Measurements from ENCODE around the gene TYRP1. TPM values are rescaled to one million over a fixed set of nuclear protein-coding genes. Genes with fewer than 3 reads are reported as not detected.
A peak's percentile ranks its signal among the peaks of the same experiment; 100 is the strongest.

Gene TYRP1
- total RNA-seq, 1 experiment from 2014 or later, result 13.4 TPM

DNA sequence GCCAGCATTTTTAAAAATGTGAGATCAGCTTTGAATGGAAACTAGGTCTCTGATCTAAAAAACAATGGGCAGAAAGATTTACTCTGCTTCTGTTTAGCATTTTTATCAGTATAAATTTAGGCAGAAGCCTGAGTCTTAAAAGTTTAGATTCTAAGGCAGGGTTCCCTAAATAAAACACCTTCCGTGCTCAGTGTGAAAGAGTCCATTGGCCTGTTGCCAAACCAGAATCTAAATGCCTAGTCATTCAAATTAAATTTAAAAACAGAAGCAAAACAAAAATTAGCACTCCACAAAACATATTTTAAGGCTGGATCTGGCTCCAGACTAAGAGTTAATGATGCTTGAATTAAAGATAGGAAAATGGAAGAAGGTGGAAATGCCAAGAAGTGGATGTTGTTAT lies 4.5 kb downstream of the TYRP1 start:
- peak; percentile 52 for DNase-seq (ENCODE audit: low read depth)

GRCh38 chr9:12698266-12698665 lies 5.1 kb downstream of the TYRP1 start:
- DNase-seq (ENCODE audit: low read depth), result peak; percentile 70

GRCh38 chr9:12698986-12699385 lies 5.8 kb downstream of the TYRP1 start:
- no peak for DNase-seq (ENCODE audit: low read depth)

DNA sequence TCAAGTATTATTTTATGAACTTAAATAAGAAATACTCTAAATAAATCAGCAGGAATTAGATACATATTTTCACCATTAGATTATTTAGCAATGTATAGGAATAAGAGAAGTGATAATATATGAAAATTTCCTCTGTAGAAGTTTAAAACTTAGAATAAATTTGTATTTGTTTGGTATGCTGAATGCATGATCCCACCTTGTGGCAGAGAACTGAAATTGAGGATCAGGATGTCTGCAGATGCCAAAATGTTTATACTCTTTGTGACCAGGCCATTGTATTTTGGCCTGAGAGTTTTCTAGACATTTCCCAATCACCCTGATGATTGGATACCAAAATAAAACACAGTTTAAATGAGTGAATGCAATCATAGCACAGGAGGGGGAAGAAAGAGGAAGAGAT lies 6.3 kb downstream of the TYRP1 start:
- peak; percentile 44 for DNase-seq (ENCODE audit: low read depth)

GRCh38 chr9:12701126-12701525 lies 7.9 kb downstream of the TYRP1 start:
- DNase-seq (ENCODE audit: low read depth), result no peak

DNA sequence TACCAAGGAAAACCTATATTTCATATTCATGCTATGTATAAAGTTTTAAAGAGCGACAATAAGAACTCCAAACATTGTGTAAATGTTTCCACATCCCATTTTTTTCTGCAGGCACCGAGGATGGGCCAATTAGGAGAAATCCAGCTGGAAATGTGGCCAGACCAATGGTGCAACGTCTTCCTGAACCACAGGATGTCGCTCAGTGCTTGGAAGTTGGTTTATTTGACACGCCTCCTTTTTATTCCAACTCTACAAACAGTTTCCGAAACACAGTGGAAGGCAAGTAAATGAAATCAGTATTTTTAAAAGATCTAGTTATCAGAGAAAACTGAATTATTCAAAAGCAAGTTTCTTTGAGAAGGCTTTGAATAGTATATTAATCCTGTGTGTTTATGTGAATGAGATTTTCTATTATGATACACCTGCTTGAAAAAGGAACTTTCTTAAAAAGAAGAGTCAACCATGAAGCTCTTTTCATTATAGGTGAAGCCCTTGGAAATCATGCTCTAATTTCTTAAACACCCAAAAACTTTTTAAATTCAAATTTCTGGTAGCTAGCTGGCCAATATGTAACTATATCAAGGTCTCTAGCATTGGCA lies 9.1 kb downstream of the TYRP1 start:
- DNase-seq (ENCODE audit: low read depth), result peak; percentile 71

DNA sequence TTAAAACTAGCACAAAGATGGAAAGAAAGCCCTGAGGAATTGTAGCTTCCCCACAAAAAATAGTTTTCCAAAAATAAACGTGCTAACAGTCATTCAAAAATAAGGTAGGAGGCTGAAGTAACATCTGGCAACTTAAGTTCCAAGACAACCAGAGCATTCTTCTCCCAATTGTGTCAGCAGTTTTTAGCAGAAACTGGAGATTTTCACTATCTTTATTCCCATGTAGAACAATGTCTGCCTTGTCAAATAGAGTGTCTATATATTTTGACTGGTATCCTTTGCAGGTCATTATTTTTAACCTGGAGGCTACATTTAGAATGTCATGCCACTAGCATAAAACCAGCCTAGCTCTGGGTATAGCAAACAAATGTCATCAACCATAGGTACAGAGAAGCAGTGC lies 10.8 kb downstream of the TYRP1 start:
- DNase-seq (ENCODE audit: low read depth), result no peak

DNA sequence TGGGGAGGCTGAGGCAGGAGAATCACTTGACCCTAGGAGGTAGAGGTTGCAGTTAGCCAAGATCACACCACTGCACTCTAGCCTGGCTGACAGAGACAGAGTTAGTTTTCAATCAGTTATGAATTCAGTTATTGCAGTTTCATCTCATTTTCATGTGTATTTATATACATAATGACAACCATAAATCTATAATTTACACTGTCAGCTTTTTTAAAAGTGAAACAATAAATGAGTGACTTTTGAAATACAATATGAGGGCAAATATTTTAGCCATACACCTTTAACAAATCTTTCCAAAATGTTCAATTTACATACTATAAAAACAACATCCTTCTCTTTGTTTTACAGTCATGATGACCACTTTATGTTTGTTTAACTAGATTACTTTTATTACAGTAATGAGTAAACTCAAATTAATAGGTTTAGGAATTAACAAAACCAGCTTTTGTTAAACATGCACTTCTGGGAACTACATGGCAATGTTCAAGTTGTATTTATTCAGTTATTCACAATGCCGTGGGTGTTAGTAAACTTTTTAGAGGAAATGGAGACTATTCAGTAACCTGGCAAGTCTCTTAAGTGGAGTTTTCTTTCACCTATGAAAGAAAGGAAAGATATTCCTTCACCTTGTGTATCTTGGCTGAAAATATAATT lies 12.7 kb downstream of the TYRP1 start:
- no peak for DNase-seq (ENCODE audit: low read depth)

GRCh38 chr9:12708562-12709298 lies 15.5 kb downstream of the TYRP1 start:
- peak; percentile 88 for DNase-seq (ENCODE audit: low read depth)

GRCh38 chr9:12712532-12712931 lies 19.3 kb downstream of the TYRP1 start:
- no peak for DNase-seq (ENCODE audit: low read depth)

- DNase-seq (ENCODE audit: low read depth), result no peak
These were observed 22.1 kb downstream of the TYRP1 start for GRCh38 chr9:12715268-12715667.

DNA sequence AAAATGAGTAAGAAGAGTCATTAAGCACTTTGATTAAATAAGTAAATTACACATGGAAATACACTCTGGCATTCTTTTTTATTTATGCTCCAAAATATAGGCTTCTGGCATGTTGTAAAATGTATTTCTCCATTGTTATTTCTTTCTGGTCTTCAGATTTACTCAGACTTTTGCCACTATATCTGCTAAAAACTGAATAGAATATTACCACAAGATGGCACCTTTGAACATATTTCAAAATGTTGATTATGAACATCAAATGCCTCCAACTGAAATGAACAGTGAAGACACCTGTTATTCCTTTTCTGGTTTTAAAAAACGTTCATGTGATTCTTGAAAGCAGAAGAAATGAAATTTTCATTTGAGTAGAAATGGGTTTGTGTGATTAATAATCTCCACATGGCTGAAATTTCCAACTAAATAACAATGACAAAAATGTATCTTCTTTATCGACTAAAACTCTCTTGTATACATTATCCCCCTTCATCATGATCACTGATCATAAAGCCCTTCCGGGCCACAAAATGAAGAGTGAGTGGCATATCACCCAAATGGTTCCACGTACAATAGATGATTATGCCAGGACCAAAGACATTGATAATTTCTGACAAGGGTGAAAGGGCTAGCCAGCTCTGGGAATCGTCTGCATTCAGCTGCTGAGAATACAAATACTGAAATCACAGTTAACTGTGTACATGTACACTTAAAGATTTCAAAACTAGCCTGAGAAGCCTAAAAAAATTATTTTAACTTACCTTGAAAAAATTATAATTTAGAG lies 23.8 kb downstream of the TYRP1 start:
- DNase-seq (ENCODE audit: low read depth), result no peak

- DNase-seq (ENCODE audit: low read depth), result no peak
These were observed 24.7 kb downstream of the TYRP1 start for GRCh38 chr9:12717907-12718306.

DNA sequence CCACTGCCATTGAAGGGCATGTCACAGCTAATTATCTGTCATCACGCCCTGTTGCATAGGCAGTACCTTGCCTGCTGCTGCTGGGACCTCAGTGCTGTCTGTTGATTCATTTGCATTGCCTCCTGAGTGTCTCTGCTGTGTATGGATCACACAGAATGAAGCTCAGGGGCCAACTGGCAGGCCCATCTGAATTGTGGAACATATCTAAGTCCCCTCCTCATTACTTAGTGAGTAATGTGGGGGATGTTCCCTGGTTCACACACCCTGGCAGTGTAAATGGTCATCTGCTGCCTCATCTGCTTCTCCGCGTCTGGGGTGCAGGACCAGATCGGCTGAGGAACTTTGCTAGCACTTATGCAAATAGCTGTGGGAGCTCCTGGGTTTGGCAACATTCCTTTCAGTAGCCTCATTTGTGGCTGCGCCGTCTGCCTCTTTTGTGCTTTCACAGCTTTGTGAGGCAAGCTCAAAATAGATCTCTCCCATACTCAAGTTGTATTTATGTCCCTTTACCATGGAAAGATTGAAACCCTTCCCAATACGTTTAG lies 25.4 kb downstream of the TYRP1 start:
- peak; percentile 76 for DNase-seq (ENCODE audit: low read depth)

GRCh38 chr9:12719431-12719830 lies 26.2 kb downstream of the TYRP1 start:
- peak; percentile 54 for DNase-seq (ENCODE audit: low read depth)

GRCh38 chr9:12720551-12720950 lies 27.4 kb downstream of the TYRP1 start:
- no peak for DNase-seq (ENCODE audit: low read depth)

GRCh38 chr9:12722131-12722530 lies 28.9 kb downstream of the TYRP1 start:
- DNase-seq (ENCODE audit: low read depth), result no peak

DNA sequence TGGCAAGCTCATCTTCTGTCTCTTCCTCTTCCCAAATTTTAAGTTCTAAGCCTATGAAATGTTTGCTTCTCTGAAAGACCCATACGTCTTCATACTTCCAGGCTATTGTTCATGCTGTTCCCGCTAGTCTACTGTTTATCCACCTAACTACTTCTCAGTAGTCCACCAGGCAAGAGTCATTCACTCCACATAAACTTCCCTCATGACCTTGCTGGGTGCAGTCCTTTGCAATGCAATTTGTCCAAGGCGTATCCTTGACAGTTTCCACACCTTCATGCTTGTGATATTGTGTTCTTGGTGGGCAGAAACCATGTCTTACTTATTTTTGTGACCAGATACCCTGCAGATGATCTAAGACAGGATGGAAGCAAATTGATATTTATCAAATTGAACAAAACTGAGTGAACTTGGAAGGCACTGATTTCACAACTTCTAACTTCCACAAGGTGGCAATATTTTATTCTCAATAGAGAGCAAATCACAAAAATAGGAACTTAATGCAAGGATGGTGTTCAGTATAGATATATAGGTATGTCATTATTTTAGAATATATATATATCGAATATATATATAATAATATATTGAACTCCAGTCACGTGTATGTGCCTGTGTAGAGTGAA lies 30.3 kb downstream of the TYRP1 start:
- DNase-seq (ENCODE audit: low read depth), result peak; percentile 28

- DNase-seq (ENCODE audit: low read depth), result no peak
These were observed 33.6 kb downstream of the TYRP1 start for GRCh38 chr9:12726795-12727194.

GRCh38 chr9:12730198-12730597 lies 37.0 kb downstream of the TYRP1 start:
- DNase-seq (ENCODE audit: low read depth), result no peak

GRCh38 chr9:12730927-12731326 lies 37.7 kb downstream of the TYRP1 start:
- no peak for DNase-seq (ENCODE audit: low read depth)

DNA sequence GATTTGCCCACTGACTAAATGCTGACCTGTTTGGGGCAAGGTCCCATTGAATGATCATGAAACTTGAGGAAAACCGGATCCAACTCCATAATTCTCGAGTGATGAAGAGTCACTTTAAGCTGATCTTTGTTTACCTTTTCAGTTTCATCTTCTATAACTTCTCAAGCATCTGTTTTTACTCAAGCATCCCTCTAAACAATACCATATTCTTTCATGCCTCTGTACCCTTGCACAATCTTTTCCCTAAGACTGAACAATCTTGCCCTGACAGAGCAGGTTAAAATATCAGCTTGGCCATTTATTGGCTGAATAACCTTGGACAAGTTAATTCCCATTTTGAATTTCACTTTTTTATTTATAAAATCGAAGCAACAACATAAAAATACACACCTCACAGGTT lies 39.8 kb downstream of the TYRP1 start:
- no peak for DNase-seq (ENCODE audit: low read depth)
